GM18505 (cell line): Measurements from ENCODE around the gene PSTPIP1.

ENCODE experiments used
- ATAC-seq: cut with Tn5 transposase; IDR thresholded peaks from one replicate; pipeline ENCODE4 v1.9.1; 2021; ENCODE audit not compliant: unreplicated experiment
- POLR2A ChIP-seq: IDR thresholded peaks from 4 replicates; pipeline ENCODE4 v1.6.1; 2011; ENCODE audit warnings: borderline replicate concordance; ENCODE audit not compliant: insufficient read depth, insufficient read length; ENCODE audit errors: extremely low read depth

The PSTPIP1 gene

DNA sequence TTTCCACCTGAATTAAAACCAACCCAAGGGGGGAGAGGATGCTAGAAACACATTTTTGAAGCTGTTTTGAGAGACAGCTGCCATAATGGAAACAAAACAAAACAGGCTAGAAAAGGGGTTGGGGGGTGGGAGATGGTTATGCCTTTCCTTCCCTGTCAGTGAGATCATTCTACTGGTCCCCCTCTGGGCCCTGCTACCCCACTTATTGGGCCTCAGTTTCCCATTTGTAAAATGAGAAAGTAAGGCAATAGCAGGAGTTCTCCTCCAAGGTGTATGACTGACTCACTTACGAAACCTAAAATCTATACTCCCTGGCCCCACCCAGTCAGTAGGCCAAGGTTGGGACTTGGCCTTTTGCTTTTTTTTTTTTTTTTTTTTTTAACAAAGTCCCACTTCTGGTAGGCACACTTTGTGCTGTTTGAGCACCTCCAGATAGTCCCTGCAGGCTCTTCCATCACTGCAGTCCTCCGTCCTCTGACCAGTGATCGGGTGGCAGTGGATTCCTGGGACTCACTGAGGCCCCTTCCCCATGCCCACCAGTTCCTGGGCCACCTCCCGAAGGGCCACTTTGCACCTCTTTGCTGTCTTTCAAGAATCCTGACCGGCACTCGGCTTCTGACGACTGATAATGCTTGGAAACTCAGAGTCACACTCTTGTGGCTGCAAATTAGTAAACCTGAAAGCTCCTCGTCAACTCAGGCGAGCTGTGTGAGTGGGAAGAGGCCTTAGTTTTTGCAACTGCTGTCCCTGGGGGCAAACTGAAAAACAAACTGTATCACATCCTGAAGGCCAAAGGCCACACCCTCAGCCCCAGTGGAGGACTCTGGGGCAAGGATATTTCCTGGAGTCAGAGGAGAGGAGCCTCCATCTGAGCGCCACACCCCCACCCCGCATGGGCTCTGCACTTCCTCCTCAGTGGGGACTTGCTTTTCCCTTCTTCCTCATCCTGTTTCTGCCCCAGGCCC lies 6.7 kb upstream of the PSTPIP1 start:
- ATAC-seq = peak; percentile 62
- TF ChIP-seq POLR2A = peak; percentile 27

DNA sequence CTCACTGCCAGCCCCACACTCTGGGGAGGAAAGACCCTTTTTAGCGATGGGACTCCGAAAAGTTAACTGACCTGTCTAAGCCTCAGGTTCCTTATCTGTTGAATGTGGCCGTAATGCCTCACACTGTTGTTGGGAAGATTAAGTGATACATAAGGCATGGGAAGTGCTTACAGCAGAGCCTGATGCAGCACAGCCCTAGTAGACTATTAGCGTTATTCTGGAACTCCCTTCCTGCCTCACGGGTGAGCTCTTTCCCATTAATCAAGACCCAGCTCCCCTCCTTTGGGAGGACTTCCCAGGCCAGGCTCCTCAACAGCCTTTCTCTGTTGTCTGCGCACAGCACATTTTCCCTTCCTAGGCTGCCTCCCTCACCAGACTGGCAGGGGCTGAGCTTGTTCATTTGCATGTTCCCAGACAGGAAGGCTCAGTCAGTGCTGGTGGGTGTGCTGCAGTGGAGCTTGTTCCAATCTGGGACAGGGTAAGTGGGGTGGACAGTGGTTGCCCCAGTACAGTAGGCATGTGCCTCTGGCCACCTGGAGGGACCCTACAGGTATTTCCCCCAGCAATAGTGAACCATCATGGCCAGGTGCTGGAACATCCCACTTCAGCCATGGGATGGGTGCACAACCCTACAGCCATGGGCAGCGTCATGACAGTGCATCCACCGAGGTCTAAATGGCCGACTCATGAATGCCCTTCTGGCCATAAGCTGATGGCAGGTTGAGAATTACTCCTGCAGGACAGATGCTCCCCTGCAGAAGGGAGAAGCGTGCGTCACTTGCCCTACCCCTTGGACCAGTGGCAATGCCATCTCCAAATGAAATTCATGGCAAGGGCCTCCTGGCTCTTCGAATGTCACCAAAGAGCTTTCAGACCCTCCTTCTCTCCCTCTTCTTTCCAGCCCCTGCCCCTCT lies 5.8 kb upstream of the PSTPIP1 start:
- peak; percentile 14 for ATAC-seq
- TF ChIP-seq POLR2A = no peak

DNA sequence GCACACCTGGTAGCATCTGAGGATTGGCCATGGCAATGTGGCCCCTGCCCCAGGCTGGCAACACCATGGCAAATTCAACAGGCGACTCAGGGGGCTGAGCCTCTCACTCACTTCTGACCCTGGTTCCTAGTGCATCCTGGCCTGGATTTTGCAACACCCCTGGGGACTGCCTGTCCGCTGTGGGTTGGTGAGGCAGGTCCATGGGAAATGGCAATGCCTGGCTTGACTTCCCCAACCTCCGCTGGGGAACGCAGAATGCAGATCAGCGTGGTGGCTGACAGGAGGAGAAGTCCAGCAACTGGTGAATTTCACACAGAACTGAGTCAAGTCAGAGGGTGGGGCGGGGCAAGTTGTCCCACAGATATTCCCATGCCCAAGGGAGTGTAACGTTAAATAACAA lies 3.9 kb upstream of the PSTPIP1 start:
- no peak for ATAC-seq

DNA sequence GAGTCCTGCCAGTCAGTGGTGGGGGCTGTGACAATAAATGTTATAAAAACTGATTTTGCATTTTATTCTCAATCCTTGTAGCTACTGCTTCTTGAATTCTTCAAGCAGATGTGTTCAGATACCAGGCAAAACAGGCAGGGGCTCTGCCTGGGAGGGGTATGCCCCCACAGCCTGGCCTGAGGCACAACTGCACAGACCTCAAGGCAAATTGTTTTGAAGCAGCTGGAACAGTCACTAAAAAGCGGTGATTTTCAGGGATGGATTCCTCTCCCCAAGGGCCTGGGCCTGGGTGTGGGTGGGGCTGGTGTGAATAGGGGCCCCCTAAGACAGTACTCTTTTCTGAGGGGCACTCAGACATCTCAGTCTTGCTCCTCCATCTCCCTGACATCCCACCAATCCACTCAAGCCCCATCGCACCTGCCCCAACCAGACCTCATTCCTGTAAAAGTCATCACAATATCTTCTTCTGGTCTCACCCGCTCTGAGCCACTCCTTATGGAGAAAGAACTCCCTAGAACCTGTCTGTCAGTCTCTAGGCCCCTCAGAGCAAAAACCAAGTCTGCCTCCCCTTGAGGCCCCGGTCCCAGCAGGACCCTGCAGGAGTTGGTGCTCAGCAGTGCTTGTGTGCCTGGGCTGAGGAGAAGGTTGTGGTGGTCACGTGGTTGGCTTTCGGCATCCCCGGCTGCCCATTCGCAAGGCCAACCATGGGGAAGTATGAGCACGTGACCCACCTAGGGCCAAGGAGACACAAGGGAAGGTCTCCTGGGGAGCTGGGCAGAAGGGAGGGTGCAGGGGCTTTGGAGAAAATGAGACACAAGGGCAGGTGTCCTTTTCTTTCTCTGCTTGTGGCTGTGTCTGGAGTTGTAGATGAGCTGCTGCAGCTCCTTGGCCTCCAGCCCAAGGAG lies 2.9 kb upstream of the PSTPIP1 start:
- no peak for TF ChIP-seq POLR2A
- ATAC-seq = no peak

More for the DNA sequence above, 3.9 kb upstream of the PSTPIP1 start:
- TF ChIP-seq POLR2A = no peak

DNA sequence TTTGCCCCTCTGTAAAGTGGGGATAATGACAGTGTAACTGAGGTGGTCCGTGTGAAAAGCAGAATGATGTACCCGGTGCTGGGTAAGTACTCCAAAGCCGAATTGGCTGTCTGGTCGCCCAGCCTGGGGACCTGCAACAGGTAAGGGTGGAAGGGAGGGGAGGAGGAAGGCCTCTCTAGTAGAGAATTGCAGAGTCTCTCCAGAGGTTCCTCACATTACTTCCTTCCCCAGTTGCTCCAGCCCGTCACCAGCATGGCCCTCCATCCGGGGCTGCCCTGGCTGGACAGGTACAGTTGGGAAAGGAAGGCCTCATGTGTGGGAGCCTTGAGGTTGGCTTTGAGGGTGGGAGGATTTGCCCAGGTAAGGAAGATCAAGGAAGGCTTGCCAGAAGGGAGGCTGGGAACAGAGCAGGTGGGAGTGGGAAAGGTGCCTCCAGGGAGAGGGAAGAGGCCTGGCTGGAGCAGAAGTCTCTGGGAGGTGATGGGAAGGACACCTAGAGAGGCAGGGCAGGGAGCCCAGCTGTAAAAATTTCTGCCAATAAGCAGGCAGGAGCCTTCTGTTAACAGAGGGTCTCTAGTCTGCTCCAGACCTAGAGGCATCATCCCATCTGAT lies 1.7 kb upstream of the PSTPIP1 start:
- ATAC-seq = no peak
- no peak for TF ChIP-seq POLR2A

DNA sequence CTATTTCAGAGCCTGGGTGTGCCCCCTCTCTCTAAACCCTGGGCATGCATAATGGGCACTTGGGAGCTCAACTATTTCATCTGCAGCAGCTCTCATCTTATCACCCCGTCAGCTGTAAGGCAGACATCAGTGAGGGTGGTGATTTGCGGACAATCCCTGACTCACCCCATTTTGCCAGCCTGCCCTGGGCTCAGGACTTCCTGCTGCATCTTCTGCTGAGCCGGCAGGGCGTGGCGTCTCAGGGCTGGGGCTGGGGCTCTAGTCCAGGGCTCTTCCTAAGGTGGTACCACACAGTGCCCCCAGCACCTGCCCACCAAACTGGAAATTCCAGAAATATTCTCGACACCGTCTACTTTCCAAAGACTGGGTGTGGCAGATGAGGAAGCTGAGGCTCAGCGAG lies 925 bp upstream of the PSTPIP1 start:
- TF ChIP-seq POLR2A = no peak
- no peak for ATAC-seq

DNA sequence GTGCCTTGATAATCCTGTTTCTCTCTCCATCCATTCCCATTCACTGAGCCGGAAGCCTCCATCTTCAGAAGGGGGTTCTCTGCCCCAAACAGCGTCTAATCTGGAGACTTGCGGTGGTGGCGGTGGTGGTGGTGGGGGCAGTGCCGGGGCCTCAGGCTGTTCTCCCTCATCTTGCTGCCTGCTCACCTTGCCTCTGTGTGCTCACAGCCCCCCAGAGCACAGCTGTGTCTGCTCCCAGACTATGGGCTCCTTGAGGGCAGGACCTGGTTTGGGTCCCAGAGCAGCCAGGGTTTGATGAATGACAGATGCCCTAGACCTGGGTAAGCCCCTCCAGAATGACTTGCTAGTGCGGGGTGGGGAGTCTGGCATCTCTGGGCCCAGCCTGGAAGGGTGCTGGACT lies 430 bp upstream of the PSTPIP1 start:
- TF ChIP-seq POLR2A = no peak
- no peak for ATAC-seq

DNA sequence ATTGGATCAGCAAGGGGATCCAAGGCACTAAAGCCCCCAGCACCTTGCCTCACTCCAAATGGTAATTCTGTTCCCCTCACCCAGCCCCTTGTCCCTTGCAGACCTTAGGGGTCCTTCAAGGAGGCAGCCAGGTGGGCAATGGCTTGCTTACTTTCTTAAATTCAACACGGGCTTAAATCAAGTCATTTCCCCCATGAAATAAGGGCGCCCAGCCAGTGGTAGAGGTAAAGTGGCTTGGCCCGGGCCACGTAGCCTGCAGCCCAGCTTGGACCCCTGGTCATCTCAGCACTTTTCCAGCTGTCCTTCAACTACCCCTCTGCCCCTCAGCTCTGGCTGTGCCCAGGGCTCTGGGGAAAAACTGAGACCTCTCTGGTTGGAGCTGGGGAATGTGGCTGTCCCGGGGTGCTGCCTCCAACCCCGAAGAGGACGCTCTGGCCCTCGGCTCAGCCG lies 1.2 kb downstream of the PSTPIP1 start:
- TF ChIP-seq POLR2A = no peak
- ATAC-seq = no peak

DNA sequence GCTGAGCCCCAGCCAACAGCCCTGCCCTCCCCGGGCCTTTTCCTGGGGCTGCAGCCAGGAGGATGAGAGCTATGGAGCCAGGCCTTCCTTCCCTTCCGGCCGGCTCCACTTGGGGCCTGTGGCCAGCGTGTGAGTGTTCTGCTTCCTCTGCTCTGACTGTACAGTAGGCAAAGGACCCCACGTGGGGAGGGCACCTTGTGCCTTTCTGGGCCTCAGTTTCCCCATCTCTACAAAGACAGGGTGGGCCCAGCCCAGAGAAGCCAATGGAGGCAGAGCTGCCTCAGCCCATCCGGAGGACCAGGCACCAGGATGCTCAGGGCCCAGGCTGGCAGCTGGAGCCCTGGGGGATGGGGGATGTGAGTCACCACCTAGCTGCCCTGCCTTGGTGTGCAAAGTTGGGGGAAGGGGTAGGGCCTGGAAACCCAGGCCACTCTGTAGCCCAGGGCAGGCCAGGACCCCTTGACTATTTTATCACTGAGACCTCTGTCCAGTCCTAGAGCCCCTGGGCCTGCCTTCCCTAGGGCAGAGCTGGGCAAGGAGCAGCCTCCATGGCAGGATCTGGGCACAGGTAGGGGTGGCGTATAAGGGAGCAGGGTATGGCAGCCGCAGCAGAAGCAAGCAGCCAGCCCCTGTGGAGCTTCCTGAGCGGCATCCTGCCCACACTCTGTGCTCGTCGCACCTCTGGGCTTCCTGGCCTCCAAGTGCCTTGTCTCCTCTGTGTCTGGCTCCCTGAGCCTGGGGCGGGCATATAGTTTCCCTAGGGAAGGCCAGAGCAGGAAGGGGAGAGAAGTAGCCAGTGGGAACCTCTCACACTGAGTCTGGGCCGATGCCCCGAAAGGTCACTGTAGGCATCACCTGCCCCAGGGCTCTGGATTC lies 1.8 kb downstream of the PSTPIP1 start:
- no peak for ATAC-seq
- TF ChIP-seq POLR2A = no peak

DNA sequence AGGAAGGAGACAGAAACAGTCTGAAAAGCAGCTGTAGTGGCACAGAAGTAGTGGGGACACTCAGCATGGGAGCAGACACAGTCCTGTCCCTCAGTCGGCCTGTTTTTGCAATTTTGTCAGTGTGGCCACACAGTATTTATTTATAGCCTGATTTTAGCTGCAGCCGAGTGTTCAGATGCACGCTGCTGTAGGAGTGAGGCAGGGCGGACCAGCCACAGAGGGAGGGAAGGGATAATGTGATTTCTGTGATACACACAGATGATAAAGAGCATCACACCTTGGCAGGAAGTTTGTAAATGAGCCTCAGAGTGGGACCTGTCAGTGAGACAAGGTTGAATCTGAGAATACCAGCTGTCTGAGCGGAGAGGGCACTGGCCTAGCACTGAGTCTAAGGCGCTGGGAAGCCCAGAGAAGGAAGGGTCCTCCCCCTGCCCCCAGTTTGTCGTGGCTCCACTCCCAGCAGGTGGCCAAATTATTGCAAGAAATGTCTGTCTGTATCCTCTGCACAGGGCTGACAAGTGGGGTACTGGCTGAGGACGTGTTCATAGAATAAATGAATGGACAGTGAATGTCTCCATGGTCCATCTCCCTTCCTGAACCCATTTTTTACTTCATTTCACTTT lies 3.8 kb downstream of the PSTPIP1 start:
- no peak for TF ChIP-seq POLR2A
- ATAC-seq = no peak

DNA sequence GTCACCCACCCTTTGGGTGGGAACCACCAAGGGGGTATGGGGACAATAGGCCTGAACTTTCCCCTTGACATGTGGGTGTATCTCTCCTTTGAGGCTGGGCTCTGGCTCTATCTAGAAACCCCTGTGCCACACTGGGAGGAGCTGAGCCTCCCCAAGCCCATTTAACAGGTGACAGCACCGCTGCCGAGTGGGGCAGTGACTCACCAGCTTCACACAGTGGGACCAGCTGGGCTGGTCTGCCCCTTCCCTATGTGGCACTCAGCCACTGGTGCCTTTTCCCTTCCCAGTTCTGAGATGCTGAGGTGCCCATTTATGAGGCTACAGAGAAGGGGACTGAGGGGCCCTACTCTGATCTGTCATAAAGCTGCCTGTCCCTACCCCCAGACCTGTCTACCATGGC lies 5.1 kb downstream of the PSTPIP1 start:
- ATAC-seq = no peak
- no peak for TF ChIP-seq POLR2A
